IMR-90 (cell line): ENCODE results near the gene CFAP97. TPM values are rescaled to one million over a fixed set of nuclear protein-coding genes. Genes with fewer than 3 reads are reported as not detected.

Experiments used
- ATAC-seq: fragments of 200-7000 bp; cut with Tn5 transposase; 2 replicates; pipeline ENCODE4 v1.9.1; 2020; ENCODE audit warnings: low read depth, mild to moderate bottlenecking, moderate library complexity
- BruUV-seq: library from RNA; stranded (reverse); fragments of 400-500 nt; replicated peaks from 2 replicates; lab custom pipeline; 2021; lab: Mats Ljungman, UMichigan
- CTCF ChIA-PET: fragments of 300-600 bp; formaldehyde crosslinking; extraction: SDS; loops from one replicate; lab custom pipeline; 2021; ENCODE audit warnings: antibody characterized with exemption; lab: Yijun Ruan, JAX
- POLR2A ChIA-PET: fragments of 300-600 bp; sonication (Branson Sonifier 250); formaldehyde crosslinking; loops from one replicate; lab custom pipeline; 2022; ENCODE audit warnings: antibody characterized with exemption; ENCODE audit not compliant: unreplicated experiment; lab: Charles Lee
- DNase-seq: peaks from one replicate; pipeline ENCODE4 v3.0.0; 2013
- H2AFZ ChIP-seq: replicated peaks from 2 replicates; pipeline ENCODE3; 2013; ENCODE audit warnings: low read length, mild to moderate bottlenecking; ENCODE audit not compliant: poor library complexity
- H2AK5ac ChIP-seq: 2 replicates; pipeline ENCODE4 v1.6.1; 2013; ENCODE audit warnings: low read depth, low read length, inconsistent platforms
- H2AK9ac ChIP-seq: replicated peaks from 2 replicates; pipeline ENCODE3; 2013; ENCODE audit warnings: mild to moderate bottlenecking, low read depth, low read length, moderate library complexity; ENCODE audit not compliant: poor library complexity
- H2BK120ac ChIP-seq: 2 replicates; pipeline ENCODE4 v1.6.1; 2013; ENCODE audit warnings: low read depth, low read length, inconsistent platforms
- H2BK15ac ChIP-seq: 3 replicates; pipeline ENCODE4 v1.6.1; 2013; ENCODE audit warnings: low read depth, low read length, inconsistent platforms
- H2BK20ac ChIP-seq: 2 replicates; pipeline ENCODE4 v1.6.1; 2013; ENCODE audit warnings: low read depth, mild to moderate bottlenecking, inconsistent platforms, low read length, moderate library complexity
- H2BK5ac ChIP-seq: 2 replicates; pipeline ENCODE4 v1.6.1; 2013; ENCODE audit warnings: mild to moderate bottlenecking, low read depth, low read length, inconsistent platforms; ENCODE audit not compliant: poor library complexity, severe bottlenecking
- H3K14ac ChIP-seq: replicated peaks from 2 replicates; pipeline ENCODE4 v1.6.1; 2013; ENCODE audit warnings: low read depth, low read length, inconsistent platforms
- H3K18ac ChIP-seq: 2 replicates; pipeline ENCODE4 v1.6.1; 2013; ENCODE audit warnings: low read depth, low read length, control low read depth
- H3K23ac ChIP-seq: 2 replicates; pipeline ENCODE4 v1.6.1; 2013; ENCODE audit warnings: low read depth, low read length, inconsistent platforms
- H3K27ac ChIP-seq: 2 replicates; pipeline ENCODE4 v1.5.1; 2013; ENCODE audit warnings: mild to moderate bottlenecking, control low read depth, low read length; ENCODE audit not compliant: insufficient read depth
- H3K27me3 ChIP-seq: 2 replicates; pipeline ENCODE4 v1.6.1; 2013; ENCODE audit warnings: low read length; ENCODE audit not compliant: control insufficient read depth, insufficient read depth
- H3K36me3 ChIP-seq: 2 replicates; pipeline ENCODE4 v1.6.1; 2013; ENCODE audit warnings: low read length, mixed read lengths; ENCODE audit not compliant: control insufficient read depth, insufficient read depth
- H3K4ac ChIP-seq: 2 replicates; pipeline ENCODE4 v1.6.1; 2013; ENCODE audit warnings: low read depth, low read length, inconsistent platforms
- H3K4me1 ChIP-seq: 2 replicates; pipeline ENCODE4 v1.6.1; 2013; ENCODE audit warnings: low read length, mixed read lengths; ENCODE audit not compliant: control insufficient read depth, insufficient read depth
- H3K4me2 ChIP-seq: 2 replicates; pipeline ENCODE4 v1.6.1; 2013; ENCODE audit warnings: low read depth, mild to moderate bottlenecking, control low read depth, low read length, moderate library complexity
- H3K4me3 ChIP-seq: 2 replicates; pipeline ENCODE4 v1.5.1; 2013; ENCODE audit warnings: low read depth, mild to moderate bottlenecking, control low read depth, low read length, moderate library complexity; ENCODE audit not compliant: insufficient read depth
- H3K56ac ChIP-seq: 2 replicates; pipeline ENCODE4 v1.6.1; 2013; ENCODE audit warnings: low read length, inconsistent platforms; ENCODE audit not compliant: insufficient read depth; ENCODE audit errors: extremely low read depth
- H3K79me1 ChIP-seq, 2 experiments: 2 replicates each; pipeline ENCODE4 v1.6.1; 2013; ENCODE audit warnings: low read length in 2 of 2, inconsistent platforms in 1 of 2, low read depth in 1 of 2
- H3K9ac ChIP-seq: 2 replicates; pipeline ENCODE4 v1.6.1; 2013; ENCODE audit warnings: low read depth, low read length, control low read depth
- H3K9me1 ChIP-seq: 2 replicates; pipeline ENCODE4 v1.6.1; 2013; ENCODE audit warnings: low read length, inconsistent platforms; ENCODE audit not compliant: insufficient read depth
- H3K9me3 ChIP-seq: 2 replicates; pipeline ENCODE4 v1.6.1; 2013; ENCODE audit warnings: low read length; ENCODE audit not compliant: control insufficient read depth, insufficient read depth
- H4K20me1 ChIP-seq: 2 replicates; pipeline ENCODE4 v1.6.1; 2013; ENCODE audit warnings: low read length, inconsistent platforms; ENCODE audit not compliant: insufficient read depth
- H4K5ac ChIP-seq: 2 replicates; pipeline ENCODE4 v1.6.1; 2013; ENCODE audit warnings: mild to moderate bottlenecking, low read depth, low read length, control low read depth
- H4K8ac ChIP-seq, 2 experiments: 2 replicates each; pipeline ENCODE4 v1.6.1; 2013; ENCODE audit warnings: low read depth in 2 of 2, low read length in 2 of 2, control low read depth in 1 of 2, inconsistent platforms in 1 of 2
- H4K91ac ChIP-seq: 2 replicates; pipeline ENCODE4 v1.6.1; 2013; ENCODE audit warnings: low read depth, low read length, inconsistent platforms; ENCODE audit not compliant: insufficient read depth
- CHD1 ChIP-seq: IDR thresholded peaks from 2 replicates; pipeline ENCODE4 v1.6.1; 2012; ENCODE audit warnings: low read depth, low read length, improper control_type of control experiment
- FOS ChIP-seq: fragments of 150-350 bp; IDR thresholded peaks from 2 replicates; pipeline ENCODE4 v1.6.1; 2016; ENCODE audit warnings: low read depth, low read length
- MXI1 ChIP-seq: IDR thresholded peaks from 2 replicates; pipeline ENCODE4 v1.6.1; 2012; ENCODE audit warnings: low read depth, mild to moderate bottlenecking, low read length, moderate library complexity, borderline replicate concordance
- USF2 ChIP-seq: fragments of 150-350 bp; IDR thresholded peaks from 2 replicates; pipeline ENCODE4 v1.6.1; 2017; ENCODE audit warnings: mild to moderate bottlenecking, antibody characterized with exemption, low read length, low read depth
- WGBS, 2 experiments: methylation state at CpG; one replicate each; pipeline versions ENCODE4 v1.1.5 to v1.1.7; 2013; ENCODE audit warnings: missing lambda C conversion rate in 2 of 2; ENCODE audit not compliant: insufficient read length in 1 of 2; ENCODE audit errors: extremely low coverage in 2 of 2; 5-methylcytosine and 5-hydroxymethylcytosine counted together
- dilution Hi-C: fragments of 300-500 bp; cut with HindIII; formaldehyde crosslinking; loops from one replicate; pipeline ENCODE4 v1.14.3; 2018; ENCODE audit warnings: low sequenced_read_pairs; ENCODE audit not compliant: unreplicated experiment
- in situ Hi-C: fragments of 300-500 bp; cut with MboI; formaldehyde crosslinking; loops from 3 replicates; pipeline ENCODE4 v1.14.3; 2019; ENCODE audit warnings: low sequenced_read_pairs, inconsistent platforms, mixed read lengths
- intact Hi-C: fragments of 100-400 bp; cut with micrococcal nuclease; formaldehyde crosslinking; loops from 2 replicates; pipeline ENCODE4 v1.10.0; 2022
- polyA plus RNA-seq, 3 experiments: library from polyadenylated mRNA; depleted of rRNA; stranded (reverse); fragments of >200 nt; gene quantifications; 2 replicates each; pipeline ENCODE4 v1.2.3, GENCODE V29; 2012; ENCODE audit warnings: low replicate concordance in 1 of 3
- total RNA-seq: library from RNA; depleted of rRNA; stranded (reverse); fragments of >200 nt; gene quantifications from 2 replicates; pipeline ENCODE4 v1.2.3, GENCODE V29; 2012

The CFAP97 gene
- total and polyA plus RNA-seq, 2 of the 4 experiments (the other 2 are of a cell fraction): 14.5 to 16.0 TPM

- in situ Hi-C loops: no loop called here
- Histone ChIP-seq H2BK20ac (no peak overlapping the region), H3K9me1 (peaks cover 7% of the 10 kb centered on the region), H2BK120ac (no peak overlapping the region), H3K56ac (no peak overlapping the region), H2BK5ac (no peak overlapping the region), H4K20me1 (no peaks in the 10 kb centered on the region), H3K9me3 (no peaks in the 10 kb centered on the region), H3K4me3 (no peak overlapping the region), H3K4me2 (no peak overlapping the region), H3K9ac (no peak overlapping the region), H4K5ac (no peak overlapping the region), H2AK9ac (no peak overlapping the region), H3K23ac (no peak overlapping the region), H3K36me3 (no peaks in the 10 kb centered on the region), H3K14ac (no peak overlapping the region), H2AFZ (no peak overlapping the region), H3K27ac (no peak overlapping the region), H3K4ac (no peak overlapping the region), H2AK5ac (no peak overlapping the region), H4K91ac (no peak overlapping the region), H3K27me3 (no peaks in the 10 kb centered on the region), H4K8ac (no peak overlapping the region), H3K4me1 (peaks cover 3% of the 10 kb centered on the region; the same call in 1 of the 2 replicates), H3K79me1 (no peaks in the 10 kb centered on the region), H2BK15ac (no peak overlapping the region), H3K18ac (no peak overlapping the region)
- TF ChIP-seq CHD1 (no peak), FOS (no peak), USF2 (no peak), MXI1 (no peak)
- POLR2A ChIA-PET: no interaction called here
- intact Hi-C loops: no loop called here
- ATAC-seq (no peak), DNase-seq (no peak)
- 61% methylated on average over 3 of the region's 11 CpGs; no CpG with 5 or more reads in 1 of the 2 experiments for WGBS, 2 experiments
- no TSS peak for BruUV-seq
- dilution Hi-C loops: no loop called here
- CTCF ChIA-PET: no interaction called here
These were observed 93.4 kb downstream of the CFAP97 start for GRCh38 chr4:185110375-185110823.
